IPS-11a (cell line): Measurements from ENCODE around the gene CACNA1B.

Source experiments
- H3K4me3 ChIP-seq: one replicate; pipeline ENCODE4 v1.5.1; 2013; ENCODE audit warnings: low read depth, low read length, control low read depth

Gene CACNA1B

GRCh38 chr9:137877506-137878122 lies at the start of gene CACNA1B:
TSS of gene CACNA1B (plus strand) at chr9:137877782. CDS start at chr9:137877934, 152 bp downstream.
- H3K4me3 ChIP-seq = peak within 1 kb of the TSS; percentile 47

GRCh38 chr9:137827908-137828526 lies 49.6 kb upstream of the CACNA1B start:
- no peak overlapping the region for H3K4me3 ChIP-seq

- no peak overlapping the region for H3K4me3 ChIP-seq
Observed at GRCh38 chr9:137828527-137829259, 48.9 kb upstream of the CACNA1B start.

- no peak overlapping the region for H3K4me3 ChIP-seq
Observed at GRCh38 chr9:137829260-137829996, 48.2 kb upstream of the CACNA1B start.

- no peak overlapping the region for H3K4me3 ChIP-seq
Observed at GRCh38 chr9:137832191-137832700, 45.3 kb upstream of the CACNA1B start.

- H3K4me3 ChIP-seq = no peak overlapping the region
Observed at GRCh38 chr9:137832830-137833590, 44.6 kb upstream of the CACNA1B start.

GRCh38 chr9:137833721-137834613 lies 43.6 kb upstream of the CACNA1B start:
- no peak overlapping the region for H3K4me3 ChIP-seq

- H3K4me3 ChIP-seq = no peak overlapping the region
Observed at GRCh38 chr9:137834846-137835546, 42.6 kb upstream of the CACNA1B start.

GRCh38 chr9:137836151-137836830 lies 41.3 kb upstream of the CACNA1B start:
- H3K4me3 ChIP-seq = no peak overlapping the region

GRCh38 chr9:137836831-137837241 lies 40.7 kb upstream of the CACNA1B start:
- H3K4me3 ChIP-seq = no peak overlapping the region

GRCh38 chr9:137837345-137838278 lies 40.0 kb upstream of the CACNA1B start:
- no peak overlapping the region for H3K4me3 ChIP-seq

GRCh38 chr9:137838576-137838975 lies 39.0 kb upstream of the CACNA1B start:
- no peak overlapping the region for H3K4me3 ChIP-seq

GRCh38 chr9:137843355-137843754 lies 34.2 kb upstream of the CACNA1B start:
- H3K4me3 ChIP-seq = no peak overlapping the region

GRCh38 chr9:137851516-137852267 lies 25.9 kb upstream of the CACNA1B start:
- H3K4me3 ChIP-seq = no peak overlapping the region

GRCh38 chr9:137853392-137853995 lies 24.1 kb upstream of the CACNA1B start:
- no peak overlapping the region for H3K4me3 ChIP-seq

- H3K4me3 ChIP-seq = no peak overlapping the region
Observed at GRCh38 chr9:137860361-137860760, 17.2 kb upstream of the CACNA1B start.
